Measurements from ENCODE around the gene PTBP2.

DNA sequence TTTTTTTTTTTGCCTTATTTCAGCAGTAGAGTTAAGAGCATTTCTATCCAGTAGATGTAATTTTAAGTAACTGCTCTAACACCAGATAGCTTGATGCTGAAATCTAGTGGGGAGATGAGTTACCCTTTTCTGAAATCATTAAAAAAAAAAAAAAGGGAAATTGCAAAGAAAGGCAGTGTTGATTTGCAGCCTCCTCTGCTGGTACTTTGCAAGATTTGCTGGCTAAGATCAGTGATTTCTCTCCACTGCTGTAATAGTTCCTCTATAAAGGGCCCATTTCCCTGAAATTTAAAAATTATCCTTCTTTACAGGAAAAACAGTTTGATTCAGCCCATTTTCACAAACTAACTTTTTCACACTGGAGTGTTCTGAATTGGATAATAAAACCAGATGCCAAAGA lies 120.6 kb downstream of the PTBP2 start:
- TF ChIP-seq, protein P1, sequence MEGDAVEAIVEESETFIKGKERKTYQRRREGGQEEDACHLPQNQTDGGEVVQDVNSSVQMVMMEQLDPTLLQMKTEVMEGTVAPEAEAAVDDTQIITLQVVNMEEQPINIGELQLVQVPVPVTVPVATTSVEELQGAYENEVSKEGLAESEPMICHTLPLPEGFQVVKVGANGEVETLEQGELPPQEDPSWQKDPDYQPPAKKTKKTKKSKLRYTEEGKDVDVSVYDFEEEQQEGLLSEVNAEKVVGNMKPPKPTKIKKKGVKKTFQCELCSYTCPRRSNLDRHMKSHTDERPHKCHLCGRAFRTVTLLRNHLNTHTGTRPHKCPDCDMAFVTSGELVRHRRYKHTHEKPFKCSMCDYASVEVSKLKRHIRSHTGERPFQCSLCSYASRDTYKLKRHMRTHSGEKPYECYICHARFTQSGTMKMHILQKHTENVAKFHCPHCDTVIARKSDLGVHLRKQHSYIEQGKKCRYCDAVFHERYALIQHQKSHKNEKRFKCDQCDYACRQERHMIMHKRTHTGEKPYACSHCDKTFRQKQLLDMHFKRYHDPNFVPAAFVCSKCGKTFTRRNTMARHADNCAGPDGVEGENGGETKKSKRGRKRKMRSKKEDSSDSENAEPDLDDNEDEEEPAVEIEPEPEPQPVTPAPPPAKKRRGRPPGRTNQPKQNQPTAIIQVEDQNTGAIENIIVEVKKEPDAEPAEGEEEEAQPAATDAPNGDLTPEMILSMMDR (IDR thresholded peaks at IDR 0.05), result no peak
- no peak for TF ChIP-seq EZH2 (IDR thresholded peaks at IDR 0.05; ENCODE audit: borderline replicate concordance, insufficient read depth, low read depth, low read length, poor library complexity, severe bottlenecking)

Data from B cell (primary cell).